Measurements from ENCODE around the gene GRIA3. TPM values are rescaled to one million over a fixed set of nuclear protein-coding genes. Genes with fewer than 3 reads are reported as not detected.

GRIA3 gene
- total RNA-seq, 1 experiment from 2014 or later, result not detected

DNA sequence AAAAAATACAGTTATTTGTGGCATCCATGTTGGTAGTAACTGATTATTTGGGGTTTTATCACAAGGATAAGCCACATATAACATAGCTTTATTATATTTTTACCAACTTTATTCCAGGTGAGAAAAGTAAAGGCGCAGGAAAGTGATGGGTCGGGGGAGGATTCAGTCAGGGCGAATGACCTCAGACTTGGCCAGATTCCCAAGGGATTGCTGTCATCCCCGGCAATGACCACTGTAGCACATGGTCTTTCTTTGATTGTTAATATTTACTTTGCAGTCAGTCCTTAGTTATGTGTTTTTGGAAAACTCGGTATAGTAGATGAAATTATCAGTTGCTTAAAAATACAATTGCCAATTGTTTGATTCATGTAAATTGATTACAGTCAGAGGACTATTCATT, 17.6 kb downstream of the GRIA3 start:
- Histone ChIP-seq H3K27me3 (replicated peaks; ENCODE audit: insufficient read depth, low read depth, low read length, poor library complexity) (no peaks in the 10 kb centered on the region), H3K4me1 (ENCODE audit: insufficient read depth, low read length, poor library complexity, severe bottlenecking) (no peaks in the 10 kb centered on the region), H3K9me3 (ENCODE audit: low read depth, low read length, poor library complexity, severe bottlenecking) (no peaks in the 10 kb centered on the region), H3K36me3 (ENCODE audit: insufficient read depth, low read length, poor library complexity, severe bottlenecking) (no peaks in the 10 kb centered on the region), H3K27ac (ENCODE audit: low read depth, low read length, poor library complexity, severe bottlenecking) (no peak overlapping the region), H3K4me3 (ENCODE audit: low read depth, low read length, poor library complexity, severe bottlenecking) (no peak overlapping the region)
- no peak for TF ChIP-seq EZH2 (IDR thresholded peaks at IDR 0.05; ENCODE audit: borderline replicate concordance, low read depth, low read length, poor library complexity, severe bottlenecking)
- TF ChIP-seq, protein P1, sequence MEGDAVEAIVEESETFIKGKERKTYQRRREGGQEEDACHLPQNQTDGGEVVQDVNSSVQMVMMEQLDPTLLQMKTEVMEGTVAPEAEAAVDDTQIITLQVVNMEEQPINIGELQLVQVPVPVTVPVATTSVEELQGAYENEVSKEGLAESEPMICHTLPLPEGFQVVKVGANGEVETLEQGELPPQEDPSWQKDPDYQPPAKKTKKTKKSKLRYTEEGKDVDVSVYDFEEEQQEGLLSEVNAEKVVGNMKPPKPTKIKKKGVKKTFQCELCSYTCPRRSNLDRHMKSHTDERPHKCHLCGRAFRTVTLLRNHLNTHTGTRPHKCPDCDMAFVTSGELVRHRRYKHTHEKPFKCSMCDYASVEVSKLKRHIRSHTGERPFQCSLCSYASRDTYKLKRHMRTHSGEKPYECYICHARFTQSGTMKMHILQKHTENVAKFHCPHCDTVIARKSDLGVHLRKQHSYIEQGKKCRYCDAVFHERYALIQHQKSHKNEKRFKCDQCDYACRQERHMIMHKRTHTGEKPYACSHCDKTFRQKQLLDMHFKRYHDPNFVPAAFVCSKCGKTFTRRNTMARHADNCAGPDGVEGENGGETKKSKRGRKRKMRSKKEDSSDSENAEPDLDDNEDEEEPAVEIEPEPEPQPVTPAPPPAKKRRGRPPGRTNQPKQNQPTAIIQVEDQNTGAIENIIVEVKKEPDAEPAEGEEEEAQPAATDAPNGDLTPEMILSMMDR (conservative IDR thresholded peaks at IDR 0.05; ENCODE audit: low read depth, low read length), result no peak
- ChIA-PET CTCF (no interaction called here), POLR2A (ENCODE audit: low non-redundant PET) (no interaction called here)
- intact Hi-C loops (cut with micrococcal nuclease; ENCODE audit: unreplicated experiment), result no loop called here
- DNase-seq (ENCODE audit: low spot score), result no peak
- no TSS peak for BruUV-seq (replicated peaks)

DNA sequence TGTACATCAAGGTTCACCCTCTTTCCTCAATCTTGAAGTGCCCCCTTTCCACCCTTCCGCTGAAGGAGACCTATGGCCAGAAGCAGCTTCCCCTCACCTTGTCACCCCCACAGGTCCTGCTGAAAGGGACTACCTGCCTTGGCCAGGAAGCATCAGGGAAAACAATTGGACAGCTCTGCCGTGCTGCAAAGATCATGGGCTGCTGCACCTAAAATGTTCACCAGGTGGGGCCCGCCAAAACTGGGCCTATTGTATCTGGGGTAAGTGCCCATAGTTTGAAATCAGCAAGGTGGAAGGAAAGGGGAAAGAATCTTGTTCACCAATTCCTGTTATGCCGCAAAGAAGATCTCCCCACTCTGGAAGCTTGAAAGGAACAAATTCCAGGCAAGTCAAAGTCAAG, 18.4 kb downstream of the GRIA3 start:
- Histone ChIP-seq H3K36me3 (ENCODE audit: insufficient read depth, low read length, poor library complexity, severe bottlenecking) (no peaks in the 10 kb centered on the region), H3K27ac (ENCODE audit: low read depth, low read length, poor library complexity, severe bottlenecking) (no peak overlapping the region), H3K9me3 (ENCODE audit: low read depth, low read length, poor library complexity, severe bottlenecking) (no peaks in the 10 kb centered on the region), H3K4me1 (ENCODE audit: insufficient read depth, low read length, poor library complexity, severe bottlenecking) (no peaks in the 10 kb centered on the region), H3K4me3 (ENCODE audit: low read depth, low read length, poor library complexity, severe bottlenecking) (no peak overlapping the region), H3K27me3 (replicated peaks; ENCODE audit: insufficient read depth, low read depth, low read length, poor library complexity) (no peaks in the 10 kb centered on the region)
- no peak for DNase-seq (ENCODE audit: low spot score)
- TF ChIP-seq, protein P1 (conservative IDR thresholded peaks at IDR 0.05; ENCODE audit: low read depth, low read length), result no peak
- TF ChIP-seq EZH2 (IDR thresholded peaks at IDR 0.05; ENCODE audit: borderline replicate concordance, low read depth, low read length, poor library complexity, severe bottlenecking), result no peak
- BruUV-seq (replicated peaks), result no TSS peak
- intact Hi-C loops (cut with micrococcal nuclease; ENCODE audit: unreplicated experiment), result no loop called here
- ChIA-PET CTCF (no interaction called here), POLR2A (ENCODE audit: low non-redundant PET) (no interaction called here)

DNA sequence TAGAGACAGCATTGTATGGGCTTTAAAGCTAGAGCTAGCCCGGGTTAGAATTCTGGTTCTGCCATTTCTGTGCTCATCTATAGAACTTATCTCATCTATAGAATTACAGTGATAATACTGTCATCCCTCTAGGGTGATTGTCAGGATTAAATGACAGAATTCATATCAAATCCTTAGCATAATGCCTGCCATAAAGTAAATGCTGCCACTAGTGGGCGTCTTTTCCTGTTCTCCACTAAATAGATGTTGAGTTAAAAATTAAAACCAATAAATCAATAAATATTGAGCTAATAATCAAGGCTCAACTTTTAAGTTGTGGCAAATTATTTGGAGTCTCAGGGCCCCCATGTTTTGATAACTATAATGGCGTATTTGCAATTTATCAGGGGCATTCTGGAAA, 19.7 kb downstream of the GRIA3 start:
- H3K9me3 ChIP-seq (ENCODE audit: low read depth, low read length, poor library complexity, severe bottlenecking), result no peaks in the 10 kb centered on the region

More for the DNA sequence above, 19.7 kb downstream of the GRIA3 start:
- TF ChIP-seq, protein P1 (conservative IDR thresholded peaks at IDR 0.05; ENCODE audit: low read depth, low read length), result 0 out of 2 replicates have a peak, but pooled peaks have one; percentile 26
- no peak for TF ChIP-seq EZH2 (IDR thresholded peaks at IDR 0.05; ENCODE audit: borderline replicate concordance, low read depth, low read length, poor library complexity, severe bottlenecking)
- no peaks in the 10 kb centered on the region for H3K4me1 ChIP-seq (ENCODE audit: insufficient read depth, low read length, poor library complexity, severe bottlenecking)
- H3K27ac ChIP-seq (ENCODE audit: low read depth, low read length, poor library complexity, severe bottlenecking), result no peak overlapping the region
- CTCF ChIA-PET, result no interaction called here
- no peak overlapping the region for H3K4me3 ChIP-seq (ENCODE audit: low read depth, low read length, poor library complexity, severe bottlenecking)
- H3K27me3 ChIP-seq (replicated peaks; ENCODE audit: insufficient read depth, low read depth, low read length, poor library complexity), result no peaks in the 10 kb centered on the region
- no peaks in the 10 kb centered on the region for H3K36me3 ChIP-seq (ENCODE audit: insufficient read depth, low read length, poor library complexity, severe bottlenecking)
- no TSS peak for BruUV-seq (replicated peaks)
- intact Hi-C loops (cut with micrococcal nuclease; ENCODE audit: unreplicated experiment), result no loop called here
- no peak for DNase-seq (ENCODE audit: low spot score)
- POLR2A ChIA-PET (ENCODE audit: low non-redundant PET), result no interaction called here
